ENCODE results near the gene HNRNPU. TPM values are rescaled to one million over a fixed set of nuclear protein-coding genes. Genes with fewer than 3 reads are reported as not detected.

Gene HNRNPU
- polyA plus RNA-seq, 1 donor = 395 TPM

GRCh38 chr1:244830639-244831038, 33.7 kb downstream of the HNRNPU start:
- Histone ChIP-seq H3K4me3 (ENCODE audit: low read length) (no peak overlapping the region), H3K36me3 (ENCODE audit: control insufficient read depth, insufficient read depth, low read length) (no peaks in the 10 kb centered on the region), H3K27me3 (ENCODE audit: control insufficient read depth, insufficient read depth, low read length) (no peaks in the 10 kb centered on the region), H3K4me1 (ENCODE audit: control insufficient read depth, insufficient read depth, low read length) (no peaks in the 10 kb centered on the region), H3K27ac (ENCODE audit: low read length) (no peak overlapping the region), H3K9me3 (ENCODE audit: control insufficient read depth, low read depth, low read length) (no peaks in the 10 kb centered on the region)
- no peak for DNase-seq
- WGBS (ENCODE audit: insufficient coverage, low lambda C conversion rate) = 97% methylated on average over 3 of the region's 3 CpGs

- Histone ChIP-seq H3K9me3 (ENCODE audit: control insufficient read depth, low read depth, low read length) (no peaks in the 10 kb centered on the region), H3K36me3 (ENCODE audit: control insufficient read depth, insufficient read depth, low read length) (no peaks in the 10 kb centered on the region), H3K4me1 (ENCODE audit: control insufficient read depth, insufficient read depth, low read length) (no peaks in the 10 kb centered on the region), H3K4me3 (ENCODE audit: low read length) (no peak overlapping the region), H3K27me3 (ENCODE audit: control insufficient read depth, insufficient read depth, low read length) (no peaks in the 10 kb centered on the region), H3K27ac (ENCODE audit: low read length) (no peak overlapping the region)
- 100% methylated on average over 2 of the region's 4 CpGs for WGBS (ENCODE audit: insufficient coverage, low lambda C conversion rate)
- DNase-seq = no peak
Measured at GRCh38 chr1:244826712-244827111, 37.6 kb downstream of the HNRNPU start.

DNA sequence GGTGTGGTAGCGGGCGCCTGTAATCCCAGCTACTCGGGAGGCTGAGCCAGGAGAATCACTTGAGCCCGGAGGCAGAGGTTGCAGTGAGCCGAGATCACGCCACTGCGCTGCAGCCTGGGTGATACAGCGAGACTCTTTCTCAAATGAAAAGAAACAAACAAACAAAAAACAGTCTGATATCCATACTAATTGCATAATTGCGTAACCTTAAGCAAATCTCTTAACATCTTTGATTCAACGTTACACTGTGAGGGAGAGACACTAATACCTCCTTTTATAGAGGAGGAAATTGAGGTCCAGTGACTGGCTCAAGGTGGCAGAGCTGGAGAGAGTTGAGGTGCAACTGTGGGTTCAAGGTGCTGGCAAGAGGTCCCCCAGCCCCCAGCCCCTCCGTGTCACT, 41.5 kb downstream of the HNRNPU start:
- peaks cover 1% of the 10 kb centered on the region for H3K4me1 ChIP-seq (ENCODE audit: control insufficient read depth, insufficient read depth, low read length)
- no peak overlapping the region for H3K27ac ChIP-seq (ENCODE audit: low read length)
- 87% methylated on average over 6 of the region's 11 CpGs for WGBS (ENCODE audit: insufficient coverage, low lambda C conversion rate)
- no peaks in the 10 kb centered on the region for H3K9me3 ChIP-seq (ENCODE audit: control insufficient read depth, low read depth, low read length)
- H3K36me3 ChIP-seq (ENCODE audit: control insufficient read depth, insufficient read depth, low read length) = no peaks in the 10 kb centered on the region
- no peak for DNase-seq
- H3K4me3 ChIP-seq (ENCODE audit: low read length) = no peak overlapping the region
- no peaks in the 10 kb centered on the region for H3K27me3 ChIP-seq (ENCODE audit: control insufficient read depth, insufficient read depth, low read length)

DNA sequence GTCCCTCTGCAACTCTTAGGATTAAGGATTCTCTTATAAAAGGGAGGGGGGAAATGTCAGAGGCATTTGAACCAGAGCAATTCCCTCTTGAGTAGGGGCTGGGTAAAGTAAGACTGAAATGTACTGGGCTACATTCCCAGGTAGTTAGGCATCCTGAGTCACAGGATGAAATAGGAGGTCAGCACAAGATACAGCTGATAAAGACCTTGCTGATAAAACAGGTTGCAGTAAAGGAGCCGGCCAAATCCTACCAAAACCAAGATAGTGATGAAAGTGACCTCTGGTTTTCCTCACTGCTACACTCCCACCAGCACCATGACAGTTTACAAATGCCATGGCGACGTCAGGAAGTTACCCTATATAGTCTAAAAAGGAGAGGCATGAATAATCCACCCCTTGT, 43.2 kb downstream of the HNRNPU start:
- H3K4me1 ChIP-seq (ENCODE audit: control insufficient read depth, insufficient read depth, low read length) = peaks cover 6% of the 10 kb centered on the region
- H3K27ac ChIP-seq (ENCODE audit: low read length) = no peak overlapping the region
- no peak for DNase-seq
- H3K27me3 ChIP-seq (ENCODE audit: control insufficient read depth, insufficient read depth, low read length) = no peaks in the 10 kb centered on the region
- no peaks in the 10 kb centered on the region for H3K9me3 ChIP-seq (ENCODE audit: control insufficient read depth, low read depth, low read length)
- no peaks in the 10 kb centered on the region for H3K36me3 ChIP-seq (ENCODE audit: control insufficient read depth, insufficient read depth, low read length)
- no peak overlapping the region for H3K4me3 ChIP-seq (ENCODE audit: low read length)
- WGBS (ENCODE audit: insufficient coverage, low lambda C conversion rate) = no CpG with 5 or more reads among the region's 3 CpGs

DNA sequence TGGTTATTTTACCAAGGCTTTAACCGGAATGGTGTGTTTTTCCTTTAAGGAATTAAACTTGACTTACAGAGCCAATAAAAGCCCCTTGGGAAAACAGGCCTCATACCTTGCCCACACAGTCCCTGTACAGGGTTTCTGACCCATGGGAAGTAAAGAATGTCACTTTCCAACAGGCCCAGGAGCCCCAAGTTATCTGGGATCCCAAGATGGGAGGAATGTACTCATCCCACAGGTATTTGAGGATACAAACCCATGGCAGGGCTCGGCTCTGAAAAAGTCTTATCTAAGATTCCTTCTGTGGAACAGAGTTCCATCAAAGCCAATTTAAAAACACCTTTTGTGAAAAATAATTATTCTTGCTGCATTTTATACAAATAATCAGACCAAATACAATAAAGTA, 44.2 kb downstream of the HNRNPU start:
- H3K27me3 ChIP-seq (ENCODE audit: control insufficient read depth, insufficient read depth, low read length) = no peaks in the 10 kb centered on the region
- H3K27ac ChIP-seq (ENCODE audit: low read length) = no peak overlapping the region
- peaks cover 6% of the 10 kb centered on the region for H3K4me1 ChIP-seq (ENCODE audit: control insufficient read depth, insufficient read depth, low read length)
- no peak overlapping the region for H3K4me3 ChIP-seq (ENCODE audit: low read length)
- H3K36me3 ChIP-seq (ENCODE audit: control insufficient read depth, insufficient read depth, low read length) = no peaks in the 10 kb centered on the region
- no peaks in the 10 kb centered on the region for H3K9me3 ChIP-seq (ENCODE audit: control insufficient read depth, low read depth, low read length)
- no peak for DNase-seq
- no CpG with 5 or more reads among the region's 2 CpGs for WGBS (ENCODE audit: insufficient coverage, low lambda C conversion rate)

DNA sequence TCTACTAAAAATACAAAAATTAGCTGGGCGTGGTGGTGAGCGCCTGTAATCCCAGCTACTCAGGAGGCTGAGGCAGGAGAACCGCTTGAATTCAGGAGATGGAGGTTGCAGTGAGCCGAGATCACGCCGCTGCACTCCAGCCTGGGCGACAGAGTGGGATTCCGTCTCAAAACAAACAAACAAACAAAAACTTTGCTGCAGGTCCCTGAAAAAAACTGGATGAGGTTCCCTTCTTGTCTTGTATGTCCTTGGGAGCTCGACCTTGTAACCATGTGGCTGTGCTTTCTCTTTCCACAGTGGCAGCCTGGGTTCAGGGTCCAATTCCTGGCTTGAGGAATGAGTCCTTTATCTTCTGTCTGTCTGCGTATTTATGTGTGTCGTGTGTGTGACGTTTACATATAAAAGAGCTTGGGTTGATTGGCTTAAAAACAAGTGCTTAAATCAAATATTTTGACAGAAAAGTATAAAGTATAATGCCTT, 46.9 kb downstream of the HNRNPU start:
- H3K9me3 ChIP-seq (ENCODE audit: control insufficient read depth, low read depth, low read length) = no peaks in the 10 kb centered on the region
- H3K27me3 ChIP-seq (ENCODE audit: control insufficient read depth, insufficient read depth, low read length) = peaks cover 2% of the 10 kb centered on the region
- whole genome bisulfite sequencing (ENCODE audit: insufficient coverage, low lambda C conversion rate) = 17% methylated on average over 1 of the region's 12 CpGs
- peak; percentile 81 to 93 for DNase-seq
- H3K27ac ChIP-seq (ENCODE audit: low read length) = peak overlapping the region; percentile 12
- H3K4me3 ChIP-seq (ENCODE audit: low read length) = no peak overlapping the region
- H3K36me3 ChIP-seq (ENCODE audit: control insufficient read depth, insufficient read depth, low read length) = no peaks in the 10 kb centered on the region
- H3K4me1 ChIP-seq (ENCODE audit: control insufficient read depth, insufficient read depth, low read length) = peaks cover 6% of the 10 kb centered on the region

- Histone ChIP-seq H3K27ac (ENCODE audit: low read length) (no peak overlapping the region), H3K36me3 (ENCODE audit: control insufficient read depth, insufficient read depth, low read length) (no peaks in the 10 kb centered on the region), H3K4me1 (ENCODE audit: control insufficient read depth, insufficient read depth, low read length) (peaks cover 6% of the 10 kb centered on the region), H3K4me3 (ENCODE audit: low read length) (no peak overlapping the region), H3K27me3 (ENCODE audit: control insufficient read depth, insufficient read depth, low read length) (peaks cover 2% of the 10 kb centered on the region), H3K9me3 (ENCODE audit: control insufficient read depth, low read depth, low read length) (no peaks in the 10 kb centered on the region)
- DNase-seq = no peak
- 41% methylated on average over 3 of the region's 15 CpGs for WGBS (ENCODE audit: insufficient coverage, low lambda C conversion rate)
Measured at GRCh38 chr1:244815600-244816099, 48.7 kb downstream of the HNRNPU start.

- Histone ChIP-seq H3K9me3 (ENCODE audit: control insufficient read depth, low read depth, low read length) (no peaks in the 10 kb centered on the region), H3K4me1 (ENCODE audit: control insufficient read depth, insufficient read depth, low read length) (peaks cover 6% of the 10 kb centered on the region), H3K27ac (ENCODE audit: low read length) (no peak overlapping the region), H3K36me3 (ENCODE audit: control insufficient read depth, insufficient read depth, low read length) (no peaks in the 10 kb centered on the region), H3K27me3 (ENCODE audit: control insufficient read depth, insufficient read depth, low read length) (peaks cover 2% of the 10 kb centered on the region), H3K4me3 (ENCODE audit: low read length) (no peak overlapping the region)
- no CpG with 5 or more reads among the region's 6 CpGs for WGBS (ENCODE audit: insufficient coverage, low lambda C conversion rate)
- no peak for DNase-seq
Measured at GRCh38 chr1:244813327-244813726, 51.0 kb downstream of the HNRNPU start.

DNA sequence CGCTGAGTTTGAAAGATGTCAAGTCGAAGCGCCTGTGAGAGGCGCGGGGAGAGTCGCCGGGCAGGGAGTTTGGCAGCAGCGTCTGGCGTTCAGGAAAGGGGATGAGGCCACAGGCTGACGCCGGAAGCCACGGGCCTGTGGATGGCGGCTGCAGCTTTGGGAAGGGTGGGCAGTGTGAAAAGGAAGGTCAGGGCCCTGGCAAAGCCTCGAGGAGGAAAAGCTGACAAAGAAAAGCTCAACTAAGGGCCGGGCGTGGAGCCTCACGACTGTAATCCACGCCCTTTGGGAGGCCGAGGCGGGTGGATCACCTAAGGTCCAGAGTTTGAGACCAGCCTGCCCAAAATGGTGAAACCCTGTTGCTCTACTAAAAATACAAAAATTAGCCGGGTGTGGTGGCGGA, 54.1 kb downstream of the HNRNPU start:
- no peaks in the 10 kb centered on the region for H3K9me3 ChIP-seq (ENCODE audit: control insufficient read depth, low read depth, low read length)
- peaks cover 2% of the 10 kb centered on the region for H3K27me3 ChIP-seq (ENCODE audit: control insufficient read depth, insufficient read depth, low read length)
- H3K27ac ChIP-seq (ENCODE audit: low read length) = no peak overlapping the region
- no peak for DNase-seq
- H3K36me3 ChIP-seq (ENCODE audit: control insufficient read depth, insufficient read depth, low read length) = no peaks in the 10 kb centered on the region
- no peak overlapping the region for H3K4me3 ChIP-seq (ENCODE audit: low read length)
- WGBS (ENCODE audit: insufficient coverage, low lambda C conversion rate) = no CpG with 5 or more reads among the region's 22 CpGs
- H3K4me1 ChIP-seq (ENCODE audit: control insufficient read depth, insufficient read depth, low read length) = no peaks in the 10 kb centered on the region

DNA sequence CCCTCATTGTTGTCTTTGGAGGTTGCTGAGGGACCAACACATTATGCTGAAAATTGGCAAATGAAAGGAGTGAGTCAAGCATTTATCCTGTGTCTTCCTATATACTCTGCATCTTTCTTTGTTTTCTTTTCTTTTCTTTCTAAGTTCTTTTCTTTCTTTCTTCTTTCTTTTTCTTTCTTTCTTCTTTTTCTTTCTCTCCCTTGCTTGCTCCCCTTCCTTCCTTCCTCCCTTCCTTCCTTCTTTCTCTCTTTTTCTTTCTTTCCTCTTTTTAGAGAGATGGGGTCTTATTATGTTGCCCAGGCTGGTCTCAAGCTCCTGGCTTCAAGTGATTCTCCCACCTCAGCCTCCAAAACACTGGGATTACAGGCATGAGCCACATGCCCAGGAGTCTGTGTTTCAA, 57.2 kb downstream of the HNRNPU start:
- Histone ChIP-seq H3K27me3 (ENCODE audit: control insufficient read depth, insufficient read depth, low read length) (no peaks in the 10 kb centered on the region), H3K4me3 (ENCODE audit: low read length) (no peak overlapping the region), H3K27ac (ENCODE audit: low read length) (no peak overlapping the region), H3K4me1 (ENCODE audit: control insufficient read depth, insufficient read depth, low read length) (peaks cover 3% of the 10 kb centered on the region), H3K9me3 (ENCODE audit: control insufficient read depth, low read depth, low read length) (no peaks in the 10 kb centered on the region), H3K36me3 (ENCODE audit: control insufficient read depth, insufficient read depth, low read length) (no peaks in the 10 kb centered on the region)
- DNase-seq = no peak

- WGBS (ENCODE audit: insufficient coverage, low lambda C conversion rate) = 92% methylated on average over 5 of the region's 8 CpGs
- Histone ChIP-seq H3K27ac (ENCODE audit: low read length) (no peak overlapping the region), H3K27me3 (ENCODE audit: control insufficient read depth, insufficient read depth, low read length) (no peaks in the 10 kb centered on the region), H3K4me1 (ENCODE audit: control insufficient read depth, insufficient read depth, low read length) (peaks cover 7% of the 10 kb centered on the region), H3K9me3 (ENCODE audit: control insufficient read depth, low read depth, low read length) (no peaks in the 10 kb centered on the region), H3K36me3 (ENCODE audit: control insufficient read depth, insufficient read depth, low read length) (no peaks in the 10 kb centered on the region), H3K4me3 (ENCODE audit: low read length) (no peak overlapping the region)
- no peak for DNase-seq
Measured at GRCh38 chr1:244804841-244805240, 59.5 kb downstream of the HNRNPU start.
